HG03558 (cell line): Measurements from ENCODE around the gene SYCP3.
"Not testable (repeated sequence)": the region's sequence is repeated elsewhere in the genome, so short reads cannot be mapped to it uniquely, and the experiment has no call there.

Experiments used
- ATAC-seq: cut with Tn5 transposase; IDR thresholded peaks from one replicate; pipeline ENCODE4 v1.9.1; 2021; ENCODE audit warnings: moderate number of reproducible peaks; ENCODE audit not compliant: unreplicated experiment; ENCODE audit errors: extremely low read depth

SYCP3 gene

DNA sequence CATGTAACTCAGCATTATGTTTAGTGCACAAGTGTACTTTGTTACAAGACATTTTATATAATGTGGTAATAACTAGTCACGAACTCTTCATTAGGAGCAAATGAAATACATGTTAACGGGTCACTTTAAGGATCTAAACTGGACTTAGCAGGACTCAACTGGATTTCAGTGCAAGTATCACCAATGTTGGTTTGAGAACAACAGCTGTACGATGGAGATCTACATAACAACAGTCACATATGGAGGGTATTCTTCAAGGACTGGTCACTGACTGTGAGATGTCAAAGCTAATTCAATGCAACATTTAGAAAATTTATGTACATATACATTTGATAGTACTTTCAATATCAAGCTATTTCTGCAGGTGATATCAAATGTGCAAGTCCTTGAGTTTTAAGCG, 22.5 kb upstream of the SYCP3 start:
- ATAC-seq, result no peak

DNA sequence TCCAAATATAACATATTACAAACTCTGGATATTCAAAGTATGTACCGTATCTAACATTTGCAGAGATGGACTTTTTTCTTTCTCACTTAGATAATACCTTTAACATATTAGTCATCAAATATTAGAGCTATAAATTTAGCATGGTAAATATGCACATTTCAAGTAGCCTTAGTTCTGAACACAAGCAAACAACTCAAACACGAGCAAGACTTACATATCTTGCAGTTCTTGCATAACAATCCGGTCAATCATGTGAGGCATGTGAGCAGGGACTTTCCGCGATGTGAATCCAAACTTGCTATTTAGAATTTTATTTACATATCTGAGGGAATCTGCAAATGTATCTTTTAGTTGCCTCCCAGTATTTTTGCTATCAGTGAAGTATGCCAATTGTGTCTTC, 22.1 kb upstream of the SYCP3 start:
- no peak for ATAC-seq

DNA sequence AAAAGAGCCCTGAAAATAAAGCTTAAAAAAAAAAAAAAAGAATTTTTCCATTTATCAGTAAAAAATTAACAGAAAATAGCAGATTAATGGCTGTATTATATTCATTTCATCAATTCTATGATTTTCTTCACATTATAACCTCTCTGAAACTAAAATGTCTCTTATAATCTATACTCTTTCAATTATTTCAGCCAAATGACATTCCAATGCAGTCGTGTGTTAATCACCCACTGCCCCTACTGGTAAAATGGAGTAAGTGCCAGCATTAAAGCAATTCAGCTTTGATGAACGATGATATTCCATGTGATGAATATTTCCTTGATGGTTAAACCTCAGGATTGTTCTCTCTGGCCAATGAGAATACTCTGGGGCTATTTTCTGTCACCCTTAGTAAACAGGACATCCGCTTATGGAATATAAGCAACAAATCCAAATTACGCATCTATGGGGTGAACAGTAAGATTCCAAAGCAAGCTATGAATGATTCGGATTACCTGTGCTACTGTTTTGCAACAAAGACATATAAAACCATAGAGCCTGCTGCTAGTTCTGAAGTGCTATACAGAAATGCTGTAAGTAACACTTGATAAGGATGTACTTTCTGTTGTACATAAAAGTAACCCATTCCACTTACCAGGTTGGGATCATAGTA, 20.3 kb upstream of the SYCP3 start:
- ATAC-seq, result no peak

DNA sequence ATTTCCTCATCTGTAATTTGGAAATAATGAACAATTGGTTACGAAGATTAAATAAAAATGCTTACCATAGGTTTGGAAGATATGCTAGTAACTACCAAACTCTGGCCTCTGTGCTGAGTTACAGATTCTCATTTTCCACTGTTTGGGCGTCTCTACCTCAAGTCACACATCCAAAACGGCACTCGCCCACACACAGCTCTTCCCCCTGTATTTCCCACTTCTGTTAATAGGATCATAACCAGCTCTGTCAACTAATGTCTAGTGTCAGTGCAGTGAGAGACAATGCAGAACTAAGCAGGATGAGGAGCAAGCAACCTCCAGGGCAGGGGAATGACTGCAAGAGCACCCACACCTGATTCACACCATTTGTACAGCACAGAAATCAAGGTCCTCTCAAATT, 10.9 kb upstream of the SYCP3 start:
- no peak for ATAC-seq

DNA sequence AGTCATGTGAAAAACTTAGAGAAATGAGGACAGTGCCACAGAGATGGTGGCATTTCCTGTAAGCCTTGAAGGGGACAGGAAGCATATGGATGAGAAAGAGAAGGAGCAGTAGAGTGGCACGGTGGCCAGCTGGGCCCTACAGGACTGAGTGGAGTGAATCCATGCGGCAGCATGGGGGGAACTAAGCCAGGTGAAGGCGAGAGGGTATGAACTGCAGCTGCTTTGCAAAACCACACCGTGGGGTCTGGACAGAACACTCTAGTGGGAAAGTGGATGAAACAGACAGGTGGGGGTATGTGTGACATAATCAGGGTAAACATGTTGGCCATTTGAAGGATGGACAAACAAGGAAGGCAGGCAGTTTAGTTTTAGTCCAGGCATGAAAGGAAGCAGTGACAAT, 10.4 kb upstream of the SYCP3 start:
- no peak for ATAC-seq

DNA sequence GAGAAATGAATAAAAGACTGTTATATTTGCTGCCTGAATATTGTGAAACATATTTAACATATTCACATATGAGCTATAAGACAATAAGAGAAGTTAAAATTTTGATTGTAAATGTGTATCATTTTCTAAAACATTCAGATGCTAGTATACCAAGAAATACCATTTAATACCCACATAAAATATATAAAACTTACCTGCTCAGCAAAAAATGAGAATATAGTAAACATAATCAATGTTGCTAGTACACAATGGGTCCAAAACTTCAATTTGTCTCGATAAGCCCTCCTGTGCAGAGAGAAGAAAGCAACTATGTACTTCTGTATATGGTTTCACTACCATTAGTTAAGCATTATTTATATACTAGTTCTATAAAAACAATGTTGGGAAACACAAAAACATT, 9.6 kb upstream of the SYCP3 start:
- ATAC-seq, result no peak

DNA sequence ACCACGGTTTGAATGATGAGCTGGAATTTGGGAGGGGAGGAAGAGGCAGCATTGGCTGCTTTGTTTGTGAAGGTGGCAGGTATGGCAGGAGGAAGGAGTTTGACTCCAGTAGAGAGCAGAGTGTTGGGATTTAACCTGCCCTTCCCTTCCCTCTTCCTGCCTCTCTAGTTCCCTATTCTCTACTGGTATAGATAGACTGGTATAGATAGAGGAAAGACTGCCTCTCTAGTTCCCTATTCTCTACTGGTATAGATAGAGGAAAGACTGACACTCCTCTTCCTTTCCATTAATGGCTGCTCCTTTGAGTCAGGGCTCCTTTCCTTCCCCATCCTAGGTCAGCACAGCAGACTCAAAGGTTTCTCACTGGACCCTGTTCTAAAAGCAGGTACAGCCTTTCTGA, 8.4 kb upstream of the SYCP3 start:
- no peak for ATAC-seq

DNA sequence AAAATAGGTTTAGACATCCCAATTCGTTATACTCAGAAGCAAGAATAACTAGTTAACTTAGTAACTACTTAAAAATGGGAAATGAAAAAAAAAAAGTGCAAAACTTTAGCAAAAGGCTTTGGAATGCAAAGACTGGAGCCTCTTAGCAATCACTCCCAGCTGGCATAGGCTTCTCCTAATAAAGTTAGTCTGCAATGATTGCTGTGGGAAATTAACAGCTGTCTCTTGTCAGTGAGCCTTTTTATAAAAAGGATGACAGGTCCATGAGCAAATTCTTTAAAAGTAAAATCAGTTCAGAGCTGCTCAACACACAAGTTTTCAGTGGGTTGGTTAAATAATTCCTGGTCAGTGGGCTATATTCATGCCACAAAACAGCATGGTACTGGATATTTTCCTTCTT, 7.4 kb upstream of the SYCP3 start:
- ATAC-seq, result no peak

DNA sequence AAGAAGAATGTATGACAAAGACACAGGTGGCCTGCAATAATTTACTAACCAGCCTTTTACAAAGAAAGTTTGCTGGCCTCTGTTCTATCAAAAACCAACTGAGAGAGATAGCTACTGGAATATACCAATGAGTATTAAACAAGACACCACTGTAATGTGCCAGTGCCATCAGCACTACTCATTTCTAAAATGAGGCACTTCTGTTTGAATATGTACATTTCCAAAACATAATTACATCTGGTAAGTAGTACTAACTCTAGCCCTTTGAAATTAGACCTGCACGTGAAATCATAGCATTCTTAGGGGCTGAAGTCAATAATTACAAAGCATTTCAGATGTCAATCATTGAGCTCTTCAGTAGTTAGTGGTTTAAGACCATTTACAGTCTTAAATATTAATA, 6.9 kb upstream of the SYCP3 start:
- ATAC-seq, result no peak

DNA sequence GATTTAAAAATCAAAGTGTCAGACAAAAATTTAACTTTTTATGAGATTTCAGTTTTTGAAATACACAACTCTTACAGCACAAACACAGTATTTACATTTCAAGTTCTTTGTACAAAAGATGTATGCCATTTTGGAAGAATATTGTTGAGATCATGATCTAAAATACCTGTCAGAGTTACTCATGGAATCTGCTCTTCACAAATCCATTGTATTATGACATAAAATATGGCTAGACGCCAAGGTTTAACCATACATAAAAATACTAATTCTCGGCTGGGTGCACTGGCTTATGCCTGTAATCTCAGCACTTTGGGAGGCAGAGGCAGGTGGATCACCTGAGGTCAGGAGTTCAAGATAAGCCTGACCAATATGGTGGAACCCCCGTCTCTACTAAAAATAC, 6.2 kb upstream of the SYCP3 start:
- ATAC-seq, result no peak

DNA sequence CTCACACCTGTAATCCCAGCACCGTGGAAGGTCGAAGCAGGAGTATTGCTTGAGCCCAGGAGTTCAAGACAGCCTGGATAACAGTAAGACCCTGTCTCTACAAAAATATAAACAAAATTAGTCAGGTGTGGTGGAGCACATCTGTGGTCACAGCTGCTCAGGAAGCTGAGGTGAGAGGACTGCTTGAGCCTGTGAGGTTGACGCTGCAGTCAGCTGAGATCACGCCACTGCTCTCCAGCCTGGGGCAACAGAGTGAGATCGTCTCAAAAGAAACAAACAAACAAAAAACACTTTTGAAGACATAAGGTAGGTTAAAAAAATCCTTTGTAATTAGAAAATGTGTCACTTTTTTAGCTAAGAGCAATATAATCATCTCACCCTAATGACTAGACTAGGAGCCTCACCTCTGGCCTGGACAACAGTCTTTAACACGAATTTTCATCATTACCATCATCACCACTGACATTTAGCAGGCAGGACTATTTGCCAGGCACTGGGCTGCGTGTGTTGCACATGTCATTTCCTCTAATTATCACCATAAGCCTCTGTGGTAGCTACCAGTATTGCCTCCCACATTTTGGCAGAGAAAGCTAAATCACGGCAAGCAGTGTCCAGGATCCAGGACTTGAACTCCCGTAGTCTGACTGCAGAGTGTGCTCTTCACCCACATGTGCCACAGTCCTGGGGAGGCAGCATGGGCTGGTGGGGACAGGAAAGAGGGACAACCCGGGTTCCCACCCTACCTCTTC, 4.6 kb upstream of the SYCP3 start:
- peak; percentile 96 for ATAC-seq

DNA sequence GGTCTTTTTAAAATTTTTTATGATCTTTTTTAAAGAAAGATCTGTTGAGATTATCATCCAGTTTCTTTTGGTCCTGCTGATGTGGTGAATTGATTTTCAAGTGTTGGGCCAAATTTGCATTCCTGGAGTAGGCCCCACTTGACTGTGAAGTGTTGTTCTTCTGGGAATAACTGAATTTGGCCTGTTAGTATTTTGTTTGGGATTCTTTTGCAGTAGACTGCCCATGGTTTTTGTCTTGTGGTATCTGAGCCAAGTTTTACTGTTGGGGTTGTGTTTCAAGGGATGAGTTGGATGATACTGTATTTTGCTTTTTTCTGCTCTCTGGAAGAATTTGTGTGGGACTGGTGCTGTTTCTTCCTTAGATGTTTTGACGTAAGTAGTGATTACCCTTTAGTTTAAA, 4.0 kb upstream of the SYCP3 start:
- ATAC-seq, result no peak

DNA sequence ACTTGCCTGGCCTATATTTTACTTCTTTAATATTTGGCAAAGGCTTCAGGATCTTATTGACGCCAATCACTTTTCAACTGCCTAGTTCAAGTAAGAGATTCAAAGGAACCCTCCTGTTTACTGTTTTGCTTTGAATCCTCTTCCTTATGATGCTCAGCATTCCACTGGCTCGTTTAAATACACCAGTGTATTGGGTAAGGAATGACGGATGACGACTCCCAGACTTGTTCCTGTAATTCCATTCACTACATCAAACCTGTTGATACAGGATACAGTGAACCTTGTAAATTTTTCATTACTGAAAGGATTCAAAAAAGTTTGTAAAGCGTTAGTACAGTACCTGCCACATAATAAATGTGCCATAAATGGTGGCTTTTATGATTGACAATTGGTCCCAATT, 1.7 kb upstream of the SYCP3 start:
- ATAC-seq, result no peak

DNA sequence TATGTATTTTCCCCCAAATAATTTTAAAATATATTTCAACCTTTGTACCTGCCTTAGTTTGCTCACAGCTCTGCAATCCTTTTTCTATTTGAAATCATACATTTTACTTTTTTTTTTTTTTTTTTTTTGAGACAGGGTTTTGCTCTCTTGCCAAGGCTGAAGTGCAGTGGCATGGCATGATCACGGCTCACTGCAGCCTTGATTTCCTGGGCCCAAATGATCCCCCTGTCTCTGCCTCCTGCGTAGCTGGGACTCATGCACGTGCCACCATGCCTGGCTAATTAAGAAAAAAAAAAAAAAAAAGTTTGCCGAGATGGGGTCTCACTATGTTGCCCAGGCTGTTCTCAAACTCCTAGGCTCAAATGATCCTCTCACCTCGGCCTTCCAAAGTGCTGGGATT, 1.3 kb upstream of the SYCP3 start:
- ATAC-seq, result no peak

DNA sequence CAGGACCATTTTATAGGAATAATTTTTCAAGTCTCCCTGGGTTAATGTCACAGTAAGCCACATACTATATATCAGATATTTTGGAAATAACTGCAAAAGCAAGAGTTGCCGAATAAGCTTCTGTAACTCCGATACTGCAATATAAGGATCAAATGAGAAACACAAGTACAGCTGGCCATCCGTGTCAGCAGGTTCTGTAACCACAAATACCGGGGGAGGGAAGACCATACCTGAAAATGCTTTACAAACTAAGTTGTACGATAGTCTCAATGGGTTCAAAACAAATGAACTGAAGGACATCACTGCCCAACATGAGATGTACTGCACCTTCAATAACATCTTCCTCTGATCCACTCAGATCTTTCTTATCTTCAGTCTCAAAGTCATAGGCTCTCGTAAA, 1.8 kb downstream of the SYCP3 start:
- no peak for ATAC-seq

DNA sequence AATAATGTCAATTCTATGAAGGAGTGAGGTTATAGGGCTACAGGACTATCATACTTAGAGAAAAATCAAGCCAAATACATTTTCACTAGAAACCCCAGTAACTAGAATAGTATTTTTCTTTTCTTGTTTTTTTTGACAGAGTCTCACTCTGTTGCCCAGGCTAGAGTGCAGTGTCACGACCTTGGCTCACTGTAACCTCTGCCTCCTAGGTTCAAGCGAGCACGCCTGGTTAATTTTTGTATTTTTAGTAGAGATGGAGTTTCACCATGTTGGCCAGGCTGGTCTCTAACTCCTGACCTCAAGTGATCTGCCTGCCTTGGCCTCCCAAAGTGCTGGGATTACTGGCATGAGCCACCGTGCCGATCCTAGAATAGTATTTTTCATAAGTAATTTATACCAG, 4.8 kb downstream of the SYCP3 start:
- not testable (repeated sequence) for ATAC-seq

DNA sequence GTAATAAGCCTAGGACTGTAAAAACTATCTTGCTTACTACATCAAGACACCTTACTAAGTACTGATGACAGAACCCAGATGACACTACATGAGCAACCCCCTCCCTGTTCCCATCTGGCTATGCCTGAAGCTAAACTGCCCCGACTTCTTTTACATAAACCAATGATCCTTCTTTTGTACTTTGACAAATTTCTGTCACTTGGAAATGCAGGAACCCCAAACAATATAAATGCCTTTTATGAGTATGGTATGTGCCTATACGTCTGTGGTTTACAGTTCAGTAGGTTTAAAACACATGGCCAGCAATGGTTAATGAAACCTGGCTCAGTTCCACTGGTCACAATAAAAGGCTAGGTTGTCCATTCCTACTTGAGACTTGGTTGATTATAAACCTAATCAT, 6.1 kb downstream of the SYCP3 start:
- no peak for ATAC-seq

DNA sequence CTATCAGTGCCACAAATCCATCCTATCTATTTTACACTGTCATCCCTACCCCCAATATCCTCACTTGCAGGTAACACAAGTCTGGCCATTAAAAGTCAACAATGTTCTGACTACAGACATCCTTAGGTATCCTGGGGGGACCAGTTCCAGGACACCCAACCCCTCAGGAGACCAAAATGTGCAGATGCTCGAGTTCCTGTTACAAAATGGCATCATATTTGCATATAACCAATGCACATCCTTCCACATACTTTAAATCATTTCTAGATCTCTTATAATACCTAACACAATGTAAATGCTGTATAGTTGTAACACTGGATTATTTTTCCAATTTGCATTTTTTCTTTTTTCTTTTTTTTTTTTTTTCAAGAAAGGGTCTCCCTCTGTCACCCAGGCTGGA, 6.9 kb downstream of the SYCP3 start:
- ATAC-seq, result no peak

DNA sequence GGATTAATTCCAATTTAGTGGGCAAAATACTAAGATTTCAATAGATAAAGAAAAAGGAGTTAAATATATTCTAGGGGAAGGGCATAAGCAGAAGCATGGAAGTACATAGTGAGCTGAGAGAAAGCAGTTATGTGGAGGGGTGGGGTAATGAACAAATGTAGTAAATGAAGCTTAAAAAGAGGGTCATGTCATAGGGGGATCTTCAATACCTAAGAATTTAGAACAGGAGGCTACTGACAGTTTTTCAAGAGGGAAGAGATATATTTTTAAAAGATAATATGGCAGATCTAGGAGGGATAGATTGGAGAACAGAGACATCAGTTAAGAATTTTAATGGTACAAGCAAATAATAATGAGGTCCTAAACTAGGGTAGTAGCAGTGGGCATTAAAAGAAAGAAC, 9.4 kb downstream of the SYCP3 start:
- no peak for ATAC-seq

DNA sequence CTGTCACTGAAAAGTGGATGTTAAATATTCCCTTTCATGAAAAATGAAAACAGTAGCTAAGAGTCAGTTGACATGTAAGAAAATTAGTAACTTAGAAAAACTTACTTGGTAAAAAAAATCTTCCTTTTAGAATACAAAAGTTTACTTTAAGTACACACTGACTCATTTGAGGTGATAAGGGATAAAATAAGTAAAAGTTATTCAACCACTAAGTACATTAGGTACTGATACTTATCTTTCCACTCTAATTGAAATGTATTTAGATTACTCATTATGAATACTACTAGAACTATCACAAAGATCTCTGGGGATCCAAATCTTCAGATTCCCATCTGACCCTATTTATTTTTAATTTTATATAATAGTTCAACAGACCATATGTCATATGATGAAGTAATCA, 12.2 kb downstream of the SYCP3 start:
- no peak for ATAC-seq

DNA sequence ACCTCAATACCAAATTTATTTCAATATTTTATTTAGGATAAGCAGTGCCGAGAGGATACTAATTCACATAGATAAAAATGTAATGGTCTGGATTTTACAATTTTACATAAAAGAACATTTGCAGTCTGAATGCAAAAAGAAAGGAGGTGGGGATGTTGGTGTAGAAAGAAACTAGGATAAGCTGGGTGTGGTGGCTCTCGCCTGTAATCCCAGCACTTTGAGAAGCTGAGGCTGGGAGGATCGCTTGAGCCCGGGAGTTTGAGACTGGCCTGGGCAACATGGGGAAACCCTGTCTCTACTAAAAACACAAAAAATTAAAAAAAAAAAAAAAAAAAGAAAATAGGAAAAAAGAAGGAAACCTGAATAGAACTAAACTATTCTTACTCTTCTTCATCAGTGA, 16.9 kb downstream of the SYCP3 start:
- ATAC-seq, result no peak

DNA sequence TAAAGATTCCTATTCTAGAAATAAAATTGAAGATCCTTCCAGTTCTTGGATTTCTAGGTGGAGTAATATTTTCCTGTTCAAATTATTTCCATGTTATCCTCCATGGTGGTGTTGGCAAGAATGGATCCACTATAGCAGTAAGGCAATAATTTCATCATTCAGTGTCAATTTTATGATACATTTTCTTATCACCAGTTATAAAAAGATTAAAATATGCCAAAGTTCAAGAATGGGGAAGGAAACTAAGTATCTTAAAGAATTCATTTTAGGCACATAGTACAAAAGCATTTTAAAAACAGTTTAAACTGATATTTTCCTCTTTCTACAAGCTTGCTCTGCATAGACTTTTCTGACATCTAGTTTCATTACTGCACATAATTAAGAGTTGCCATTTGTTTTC, 19.1 kb downstream of the SYCP3 start:
- no peak for ATAC-seq
